ENCODE data around the gene DHRS7C. TPM values are rescaled to one million over a fixed set of nuclear protein-coding genes. Genes with fewer than 3 reads are reported as not detected.

The DHRS7C gene
- polyA plus RNA-seq, 1 experiment = not detected

DNA sequence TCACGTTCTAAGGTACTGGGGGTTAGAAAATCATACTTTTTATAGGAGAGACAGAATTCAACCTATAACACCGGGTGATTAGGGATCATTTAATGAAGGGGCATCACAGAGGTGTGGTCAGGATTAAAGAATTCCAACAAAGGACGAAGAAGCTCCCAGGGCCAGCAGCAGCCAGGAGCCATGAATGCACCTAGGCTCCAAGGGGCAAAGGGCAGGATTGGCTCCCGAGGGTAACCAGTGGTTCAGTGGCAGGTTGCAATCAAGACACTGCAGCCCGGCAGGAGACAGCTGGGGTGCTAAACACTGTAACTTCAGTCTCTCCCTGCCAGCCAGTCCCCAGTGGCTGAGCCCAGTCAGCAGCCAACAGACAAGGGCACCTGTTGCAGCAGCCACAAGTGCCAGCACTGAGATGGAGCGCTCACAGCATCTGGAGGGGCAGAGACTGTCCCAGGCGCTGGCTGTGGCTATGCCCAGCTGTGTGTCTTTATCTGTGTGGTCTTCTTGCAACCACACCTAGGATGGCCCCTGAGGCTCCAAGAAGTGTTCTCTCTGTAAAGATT, 23.9 kb downstream of the DHRS7C start:
- ChIA-PET CTCF (interaction anchor here (1.2 kb wide), 1 partner anchor 10 kb away, joined by 3 read pairs; no protein-coding TSS in a partner anchor), POLR2A (no interaction called here)
- TF ChIP-seq, protein P1, sequence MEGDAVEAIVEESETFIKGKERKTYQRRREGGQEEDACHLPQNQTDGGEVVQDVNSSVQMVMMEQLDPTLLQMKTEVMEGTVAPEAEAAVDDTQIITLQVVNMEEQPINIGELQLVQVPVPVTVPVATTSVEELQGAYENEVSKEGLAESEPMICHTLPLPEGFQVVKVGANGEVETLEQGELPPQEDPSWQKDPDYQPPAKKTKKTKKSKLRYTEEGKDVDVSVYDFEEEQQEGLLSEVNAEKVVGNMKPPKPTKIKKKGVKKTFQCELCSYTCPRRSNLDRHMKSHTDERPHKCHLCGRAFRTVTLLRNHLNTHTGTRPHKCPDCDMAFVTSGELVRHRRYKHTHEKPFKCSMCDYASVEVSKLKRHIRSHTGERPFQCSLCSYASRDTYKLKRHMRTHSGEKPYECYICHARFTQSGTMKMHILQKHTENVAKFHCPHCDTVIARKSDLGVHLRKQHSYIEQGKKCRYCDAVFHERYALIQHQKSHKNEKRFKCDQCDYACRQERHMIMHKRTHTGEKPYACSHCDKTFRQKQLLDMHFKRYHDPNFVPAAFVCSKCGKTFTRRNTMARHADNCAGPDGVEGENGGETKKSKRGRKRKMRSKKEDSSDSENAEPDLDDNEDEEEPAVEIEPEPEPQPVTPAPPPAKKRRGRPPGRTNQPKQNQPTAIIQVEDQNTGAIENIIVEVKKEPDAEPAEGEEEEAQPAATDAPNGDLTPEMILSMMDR (IDR thresholded peaks at IDR 0.05; ENCODE audit: low read depth, low read length) = no peak
- no peaks in the 10 kb centered on the region for H3K27me3 ChIP-seq (ENCODE audit: control insufficient read depth, insufficient read depth, low read length)
- no peak overlapping the region for H3K27ac ChIP-seq (ENCODE audit: low read depth, low read length)
- DNase-seq (ENCODE audit: low read depth, low spot score) = no peak
- peaks cover 37% of the 10 kb centered on the region for H3K9me3 ChIP-seq (ENCODE audit: control insufficient read depth, insufficient read depth, low read length)
- H3K4me3 ChIP-seq (ENCODE audit: low read depth, low read length) = no peak overlapping the region

DNA sequence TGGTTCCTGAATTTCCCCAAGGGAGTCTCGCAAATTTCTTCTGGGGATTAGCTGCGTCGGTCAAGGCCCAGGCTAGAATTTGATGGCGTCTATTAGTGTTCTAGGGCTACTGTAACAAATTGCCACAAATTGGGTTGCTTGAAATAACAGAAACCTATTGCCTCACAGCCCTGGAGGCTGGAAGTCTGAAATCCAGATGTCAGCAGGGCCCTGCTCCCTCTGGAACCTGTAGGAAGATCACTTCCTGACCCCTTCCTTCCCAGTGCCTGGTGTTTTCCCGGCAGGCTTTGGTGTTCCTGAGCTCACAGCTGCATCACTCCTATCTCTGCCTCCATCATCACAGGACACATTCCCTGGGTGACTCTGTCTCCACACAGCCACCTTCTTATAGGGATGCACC, 24.4 kb downstream of the DHRS7C start:
- ChIA-PET CTCF (no interaction called here), POLR2A (no interaction called here)
- TF ChIP-seq, protein P1 (IDR thresholded peaks at IDR 0.05; ENCODE audit: low read depth, low read length) = no peak
- DNase-seq (ENCODE audit: low read depth, low spot score) = no peak
- peaks cover 31% of the 10 kb centered on the region for H3K9me3 ChIP-seq (ENCODE audit: control insufficient read depth, insufficient read depth, low read length)
- no peaks in the 10 kb centered on the region for H3K27me3 ChIP-seq (ENCODE audit: control insufficient read depth, insufficient read depth, low read length)
- H3K27ac ChIP-seq (ENCODE audit: low read depth, low read length) = no peak overlapping the region
- H3K4me3 ChIP-seq (ENCODE audit: low read depth, low read length) = no peak overlapping the region

DNA sequence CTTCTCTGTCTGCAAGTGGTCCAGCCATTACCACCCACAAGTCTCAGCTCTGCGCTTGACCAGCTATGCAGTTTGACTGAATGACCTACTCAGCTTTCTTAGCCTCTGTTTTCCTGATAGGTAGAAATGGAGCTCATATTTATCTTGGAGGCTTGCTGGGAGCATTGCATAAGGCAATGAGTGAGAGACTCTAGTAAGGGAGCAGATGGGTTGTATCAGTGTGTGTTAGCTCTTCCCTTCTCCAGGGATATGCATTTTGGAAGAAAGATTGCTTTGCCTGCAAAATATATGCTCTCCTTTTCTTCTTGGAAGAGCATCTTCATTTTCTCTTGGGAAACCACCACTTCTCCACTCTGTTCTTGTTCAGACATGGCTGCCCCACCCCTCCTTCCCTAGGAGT, 26.1 kb downstream of the DHRS7C start:
- CTCF ChIA-PET = interaction anchor here (0.6 kb wide), 1 partner anchor 27 kb away, joined by 3 read pairs; no protein-coding TSS in a partner anchor
- TF ChIP-seq, protein P1 (IDR thresholded peaks at IDR 0.05; ENCODE audit: low read depth, low read length) = no peak

DNA sequence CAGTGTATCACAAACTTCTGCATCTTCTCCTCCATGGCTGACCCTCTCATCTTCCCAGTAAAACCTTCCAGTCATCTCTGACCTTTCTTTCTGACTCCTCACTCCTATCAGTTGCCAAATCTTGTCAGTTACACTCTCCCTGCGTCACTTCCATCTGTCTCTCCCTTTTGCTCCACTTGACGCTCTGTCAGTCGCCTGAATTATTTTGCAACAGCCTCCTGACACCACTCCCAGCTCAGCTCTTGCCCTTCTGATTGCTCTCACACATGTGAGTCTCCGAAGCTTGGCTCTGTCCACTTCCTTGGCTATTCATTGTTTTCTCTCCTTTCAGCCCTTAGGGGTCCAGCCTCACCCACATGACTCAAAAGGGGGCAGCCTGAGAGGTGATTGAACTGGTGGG, 27.7 kb downstream of the DHRS7C start:
- Histone ChIP-seq H3K9me3 (ENCODE audit: control insufficient read depth, insufficient read depth, low read length) (peaks cover 14% of the 10 kb centered on the region), H3K27me3 (ENCODE audit: control insufficient read depth, insufficient read depth, low read length) (no peaks in the 10 kb centered on the region), H3K27ac (ENCODE audit: low read depth, low read length) (no peak overlapping the region), H3K4me3 (ENCODE audit: low read depth, low read length) (no peak overlapping the region)
- TF ChIP-seq, protein P1 (IDR thresholded peaks at IDR 0.05; ENCODE audit: low read depth, low read length) = no peak
- no peak for DNase-seq (ENCODE audit: low read depth, low spot score)
- CTCF ChIA-PET = no interaction called here
- POLR2A ChIA-PET = no interaction called here

More for the DNA sequence above, 26.1 kb downstream of the DHRS7C start:
- DNase-seq (ENCODE audit: low read depth, low spot score) = no peak
- H3K27me3 ChIP-seq (ENCODE audit: control insufficient read depth, insufficient read depth, low read length) = no peaks in the 10 kb centered on the region
- no peak overlapping the region for H3K4me3 ChIP-seq (ENCODE audit: low read depth, low read length)
- H3K27ac ChIP-seq (ENCODE audit: low read depth, low read length) = no peak overlapping the region
- POLR2A ChIA-PET = no interaction called here
- H3K9me3 ChIP-seq (ENCODE audit: control insufficient read depth, insufficient read depth, low read length) = peaks cover 20% of the 10 kb centered on the region

DNA sequence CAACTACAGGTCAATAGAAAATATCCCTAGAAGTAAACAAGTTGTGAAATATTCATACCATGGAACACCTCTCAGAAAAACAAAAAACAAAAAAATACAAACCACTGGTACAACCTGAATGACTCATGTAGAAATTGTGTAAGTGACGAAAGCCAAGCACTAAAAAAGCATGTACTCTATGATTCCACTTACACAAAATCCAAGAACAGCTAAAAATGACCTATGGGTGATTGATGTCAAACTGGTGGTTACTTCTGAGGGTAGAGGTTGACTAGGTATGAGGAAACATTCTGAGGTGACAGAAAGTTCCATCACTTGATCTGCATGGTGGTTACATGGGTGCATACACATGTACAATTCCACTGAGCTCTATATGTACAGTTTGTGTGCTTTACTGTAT, 31.1 kb downstream of the DHRS7C start:
- POLR2A ChIA-PET = no interaction called here
- TF ChIP-seq, protein P1 (IDR thresholded peaks at IDR 0.05; ENCODE audit: low read depth, low read length) = no peak
- H3K27ac ChIP-seq (ENCODE audit: low read depth, low read length) = no peak overlapping the region
- DNase-seq (ENCODE audit: low read depth, low spot score) = no peak
- no peaks in the 10 kb centered on the region for H3K27me3 ChIP-seq (ENCODE audit: control insufficient read depth, insufficient read depth, low read length)
- peaks cover 10% of the 10 kb centered on the region for H3K9me3 ChIP-seq (ENCODE audit: control insufficient read depth, insufficient read depth, low read length)
- CTCF ChIA-PET = no interaction called here
- no peak overlapping the region for H3K4me3 ChIP-seq (ENCODE audit: low read depth, low read length)

Data from AG04450 (cell line).